NCI-H69 (cell line): ENCODE results near the gene HYLS1.

ENCODE experiments used
- DNase-seq: peaks from one replicate; lab custom pipeline; 2025; lab: John Stamatoyannopoulos, UW

HYLS1 gene

DNA sequence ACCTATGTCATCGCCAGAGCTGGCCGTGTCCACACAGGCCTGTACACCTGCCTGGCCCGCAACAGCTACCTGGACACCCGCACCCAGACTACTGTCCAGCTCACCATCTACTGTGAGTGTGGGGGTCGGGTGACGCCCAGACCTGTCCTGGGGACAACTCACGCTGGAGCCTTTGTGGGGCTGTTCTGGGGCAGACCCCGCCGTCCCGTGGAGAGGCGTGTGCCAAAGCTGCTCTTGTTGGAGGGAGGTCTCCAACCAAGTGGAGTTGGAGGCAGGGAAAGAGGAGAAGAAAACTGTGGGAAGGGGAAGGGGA lies 62.7 kb downstream of the HYLS1 start:
- no peak for DNase-seq
